ENCODE results near the gene YARS1. TPM values are rescaled to one million over a fixed set of nuclear protein-coding genes. Genes with fewer than 3 reads are reported as not detected.

The YARS1 gene
- total RNA-seq, 1 experiment from 2014 or later: 120 TPM

- no peak overlapping the region for H3K4me3 ChIP-seq (ENCODE audit: low read depth in 2 of 2, low read length in 2 of 2)
- H3K27ac ChIP-seq (ENCODE audit: low read length): peak overlapping the region; percentile 41
- no peak for DNase-seq (ENCODE audit: low read depth, low spot score)
- no peaks in the 10 kb centered on the region for H3K36me3 ChIP-seq (ENCODE audit: control insufficient read depth, insufficient read depth, low read length)
- no TSS peak for BruUV-seq (replicated peaks)
- in situ Hi-C loops (cut with HindIII; ENCODE audit: low pct_unique_long_range_greater_than_20kb, low sequenced_read_pairs): loop anchor here (10.0 kb wide), 1 partner anchor 53 kb away; no protein-coding TSS in a partner anchor
- ChIA-PET POLR2A (no interaction called here), CTCF (no interaction called here)
- H3K27me3 ChIP-seq (ENCODE audit: control insufficient read depth, insufficient read depth, low read length): no peaks in the 10 kb centered on the region
- no peak for TF ChIP-seq CTCF (IDR thresholded peaks at IDR 0.05)
- TF ChIP-seq SIN3A (IDR thresholded peaks at IDR 0.05; ENCODE audit: borderline replicate concordance, insufficient read depth, low read depth, low read length): no peak
- TF ChIP-seq TCF7L2 (IDR thresholded peaks at IDR 0.05; ENCODE audit: low read depth, low read length): no peak
- TF ChIP-seq POLR2AphosphoS5 (IDR thresholded peaks at IDR 0.05; ENCODE audit: low read depth, low read length): no peak; the same call in 1 of the 2 replicates
- TF ChIP-seq REST (IDR thresholded peaks at IDR 0.05; ENCODE audit: insufficient read depth in 1 of 2, low read depth in 2 of 2, low read length in 1 of 2): no peak
- H3K4me1 ChIP-seq (ENCODE audit: control insufficient read depth, insufficient read depth, low read length): peaks cover 77% of the 10 kb centered on the region
- H3K9me3 ChIP-seq (ENCODE audit: control insufficient read depth, insufficient read depth, low read depth, low read length): no peaks in the 10 kb centered on the region
- no peak for ATAC-seq
- intact Hi-C loops (cut with micrococcal nuclease; ENCODE audit: unreplicated experiment): no loop called here
Observed at GRCh38 chr1:32768110-32768850, 48.9 kb downstream of the YARS1 start.

- Histone ChIP-seq H3K4me3 (ENCODE audit: low read depth in 2 of 2, low read length in 2 of 2) (no peak overlapping the region), H3K27me3 (ENCODE audit: control insufficient read depth, insufficient read depth, low read length) (no peaks in the 10 kb centered on the region), H3K9me3 (ENCODE audit: control insufficient read depth, insufficient read depth, low read depth, low read length) (no peaks in the 10 kb centered on the region), H3K27ac (ENCODE audit: low read length) (peak overlapping the region; percentile 41), H3K4me1 (ENCODE audit: control insufficient read depth, insufficient read depth, low read length) (peaks cover 75% of the 10 kb centered on the region), H3K36me3 (ENCODE audit: control insufficient read depth, insufficient read depth, low read length) (no peaks in the 10 kb centered on the region)
- in situ Hi-C loops (cut with HindIII; ENCODE audit: low pct_unique_long_range_greater_than_20kb, low sequenced_read_pairs) (loop anchor here (10.0 kb wide), 1 partner anchor 53 kb away; no protein-coding TSS in a partner anchor), intact Hi-C loops (cut with micrococcal nuclease; ENCODE audit: unreplicated experiment) (no loop called here)
- ChIA-PET CTCF (no interaction called here), POLR2A (no interaction called here)
- TF ChIP-seq TCF7L2 (IDR thresholded peaks at IDR 0.05; ENCODE audit: low read depth, low read length) (no peak), CTCF (IDR thresholded peaks at IDR 0.05) (no peak), POLR2AphosphoS5 (IDR thresholded peaks at IDR 0.05; ENCODE audit: low read depth, low read length) (no peak; the same call in 1 of the 2 replicates), SIN3A (IDR thresholded peaks at IDR 0.05; ENCODE audit: borderline replicate concordance, insufficient read depth, low read depth, low read length) (no peak), REST (IDR thresholded peaks at IDR 0.05; ENCODE audit: insufficient read depth in 1 of 2, low read depth in 2 of 2, low read length in 1 of 2) (no peak)
- ATAC-seq (no peak), DNase-seq (ENCODE audit: low read depth, low spot score) (no peak)
- no TSS peak for BruUV-seq (replicated peaks)
Observed at GRCh38 chr1:32767641-32768040, 49.5 kb downstream of the YARS1 start.
